Uterus (tissue), 4 donors: Measurements from ENCODE around the gene MUC5B. TPM values are rescaled to one million over a fixed set of nuclear protein-coding genes. Genes with fewer than 3 reads are reported as not detected.
A peak's percentile ranks its signal among the peaks of the same experiment; 100 is the strongest.

Source experiments
- DNase-seq, 2 donors: peaks; one replicate each; pipeline ENCODE4 v3.0.0-alpha.2; 2019 to 2020
- H3K27ac ChIP-seq, 2 donors: fragments of 200-600 bp; sonication (generic); 1 replicate in 1 of 2; 2 replicates in 1 of 2; pipeline ENCODE4 v1.5.1; 2016 to 2018
- H3K27me3 ChIP-seq, 2 donors: fragments of 200-600 bp; sonication (generic); one replicate each; pipeline ENCODE4 v1.5.1; 2018 to 2019; ENCODE audit warnings: control low read depth in 1 of 2
- H3K36me3 ChIP-seq, 2 donors: fragments of 200-600 bp; sonication (generic); one replicate each; pipeline ENCODE4 v1.5.1; 2019; ENCODE audit warnings: control low read depth in 1 of 2
- H3K4me1 ChIP-seq, 2 donors: fragments of 200-600 bp; sonication (generic); one replicate each; pipeline ENCODE4 v1.5.1; 2018 to 2019; ENCODE audit warnings: control low read depth in 1 of 2
- H3K4me3 ChIP-seq, 2 donors: fragments of 200-600 bp; sonication (generic); 1 replicate in 1 of 2; 2 replicates in 1 of 2; pipeline ENCODE4 v1.5.1; 2018 to 2019; ENCODE audit warnings: mild to moderate bottlenecking in 1 of 2
- H3K9me3 ChIP-seq, 2 donors: fragments of 200-600 bp; sonication (generic); one replicate each; pipeline ENCODE4 v1.5.1; 2019; ENCODE audit warnings: control low read depth in 1 of 2
- POLR2A ChIP-seq, 2 donors: fragments of 450-650 bp; IDR thresholded peaks; one replicate each; pipeline ENCODE4 v1.6.1; 2016; ENCODE audit warnings: antibody characterized with exemption in 2 of 2, mild to moderate bottlenecking in 1 of 2, moderate library complexity in 1 of 2
- intact Hi-C: fragments of 100-400 bp; cut with DNase I; formaldehyde crosslinking; loops from one replicate; pipeline ENCODE4 v1.15.1; 2023; ENCODE audit warnings: low total_unique reads
- total RNA-seq, 4 donors: library from RNA; depleted of rRNA in 3 of 4; stranded (reverse); fragments of >200 nt in 3 of 4; gene quantifications; one replicate each; pipeline versions ENCODE4 v1.1.0 to v1.2.4, GENCODE V29; 2014 to 2023
- TF ChIP-seq, protein P1 (sequence below), 4 experiments: fragments of 200-600 bp in 2 of 4; fragments of 450-650 bp in 2 of 4; sonication (generic) in 2 of 4; IDR thresholded peaks; one replicate each; pipeline ENCODE4 v1.5.1; 2016 to 2019; ENCODE audit warnings: antibody characterized with exemption in 4 of 4, mild to moderate bottlenecking in 2 of 4, moderate library complexity in 1 of 4
- donor health status: DM: yes; HTN: yes; CAD: no.

The MUC5B gene
- total RNA-seq, 4 donors from 2014 or later: under 0.01 to 3.8 (median 0.71) TPM

DNA sequence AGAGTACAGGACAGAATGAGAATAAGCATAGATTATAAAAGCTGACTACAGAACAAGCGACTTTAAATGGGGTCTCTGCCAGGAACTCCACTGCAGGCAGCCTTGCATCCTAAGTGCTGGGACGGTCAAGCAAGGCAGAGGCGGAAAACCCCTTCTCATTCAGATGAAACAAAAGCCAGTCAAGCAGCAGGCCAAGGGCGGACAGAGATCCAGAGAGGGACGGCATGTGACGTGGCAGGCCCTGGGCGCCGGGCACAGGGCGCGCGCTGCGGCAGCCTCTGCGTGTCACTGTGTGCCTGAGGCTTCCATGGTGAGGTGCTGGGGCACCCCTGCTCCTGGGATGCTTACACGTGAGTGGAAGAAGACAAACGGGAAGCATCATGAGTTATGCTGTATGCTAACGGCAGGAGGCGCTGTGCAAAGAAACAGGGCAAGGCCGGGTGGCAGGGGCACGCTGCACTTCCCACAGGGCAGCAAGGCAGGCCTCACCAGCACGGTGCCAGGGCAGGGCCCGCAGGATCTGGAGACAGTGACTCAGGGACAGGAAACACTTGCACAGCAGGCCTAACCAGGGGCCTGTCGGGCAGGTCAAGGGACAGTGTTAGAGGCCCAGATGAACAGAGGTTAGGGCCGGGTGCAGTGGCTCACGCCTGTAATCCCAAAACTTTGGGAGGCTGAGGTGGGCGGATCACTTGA lies 80.4 kb downstream of the MUC5B start:
- TF ChIP-seq POLR2A (IDR thresholded peaks at IDR 0.05): no peak
- TF ChIP-seq, protein P1, sequence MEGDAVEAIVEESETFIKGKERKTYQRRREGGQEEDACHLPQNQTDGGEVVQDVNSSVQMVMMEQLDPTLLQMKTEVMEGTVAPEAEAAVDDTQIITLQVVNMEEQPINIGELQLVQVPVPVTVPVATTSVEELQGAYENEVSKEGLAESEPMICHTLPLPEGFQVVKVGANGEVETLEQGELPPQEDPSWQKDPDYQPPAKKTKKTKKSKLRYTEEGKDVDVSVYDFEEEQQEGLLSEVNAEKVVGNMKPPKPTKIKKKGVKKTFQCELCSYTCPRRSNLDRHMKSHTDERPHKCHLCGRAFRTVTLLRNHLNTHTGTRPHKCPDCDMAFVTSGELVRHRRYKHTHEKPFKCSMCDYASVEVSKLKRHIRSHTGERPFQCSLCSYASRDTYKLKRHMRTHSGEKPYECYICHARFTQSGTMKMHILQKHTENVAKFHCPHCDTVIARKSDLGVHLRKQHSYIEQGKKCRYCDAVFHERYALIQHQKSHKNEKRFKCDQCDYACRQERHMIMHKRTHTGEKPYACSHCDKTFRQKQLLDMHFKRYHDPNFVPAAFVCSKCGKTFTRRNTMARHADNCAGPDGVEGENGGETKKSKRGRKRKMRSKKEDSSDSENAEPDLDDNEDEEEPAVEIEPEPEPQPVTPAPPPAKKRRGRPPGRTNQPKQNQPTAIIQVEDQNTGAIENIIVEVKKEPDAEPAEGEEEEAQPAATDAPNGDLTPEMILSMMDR (IDR thresholded peaks at IDR 0.05): no peak
- DNase-seq: peak in 1 of 2 donors; percentile 14
- Histone ChIP-seq H3K4me3 (no peak overlapping the region), H3K27ac (no peak overlapping the region), H3K4me1 (peaks cover 5 to 6% of the 10 kb centered on the region in 2 donors), H3K36me3 (no peaks in the 10 kb centered on the region), H3K9me3 (no peaks in the 10 kb centered on the region), H3K27me3 (no peaks in the 10 kb centered on the region)
- intact Hi-C loops: no loop called here

- H3K27me3 ChIP-seq: no peaks in the 10 kb centered on the region
- intact Hi-C loops: no loop called here
- H3K27ac ChIP-seq: no peak overlapping the region
- H3K36me3 ChIP-seq: no peaks in the 10 kb centered on the region
- peak in 1 of 2 donors; percentile 15 for DNase-seq
- H3K9me3 ChIP-seq: no peaks in the 10 kb centered on the region
- TF ChIP-seq POLR2A (IDR thresholded peaks at IDR 0.05): no peak
- TF ChIP-seq, protein P1 (IDR thresholded peaks at IDR 0.05): no peak
- H3K4me3 ChIP-seq: no peak overlapping the region
- H3K4me1 ChIP-seq: peaks cover 6% of the 10 kb centered on the region in 2 donors
Measured at GRCh38 chr11:1303973-1304372, 81.1 kb downstream of the MUC5B start.

DNA sequence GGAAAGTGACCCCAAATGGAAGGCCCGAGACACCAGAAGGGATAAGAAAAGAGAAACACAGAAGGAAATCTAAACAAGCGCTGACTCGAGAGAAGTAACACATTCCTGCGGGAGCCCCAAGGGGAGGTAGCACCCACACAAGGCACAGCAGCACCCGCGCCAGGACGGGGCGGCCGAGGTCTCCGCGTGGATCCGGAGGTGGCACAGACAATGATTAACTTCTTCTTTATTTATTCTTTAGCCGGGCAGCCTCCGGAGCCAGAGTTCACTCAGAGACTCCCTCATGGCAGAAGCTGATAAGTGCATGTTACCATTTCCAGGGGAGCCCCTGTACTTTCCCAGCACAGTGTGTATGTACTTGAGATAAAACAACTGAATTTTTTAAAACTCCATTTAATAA lies 81.5 kb downstream of the MUC5B start:
- DNase-seq: no peak
- H3K27ac ChIP-seq: no peak overlapping the region
- TF ChIP-seq, protein P1 (IDR thresholded peaks at IDR 0.05): no peak
- TF ChIP-seq POLR2A (IDR thresholded peaks at IDR 0.05): no peak
- no peaks in the 10 kb centered on the region for H3K9me3 ChIP-seq
- H3K4me1 ChIP-seq: peaks cover 4 to 6% of the 10 kb centered on the region in 2 donors
- H3K27me3 ChIP-seq: no peaks in the 10 kb centered on the region
- no peak overlapping the region for H3K4me3 ChIP-seq
- H3K36me3 ChIP-seq: no peaks in the 10 kb centered on the region
- intact Hi-C loops: no loop called here

DNA sequence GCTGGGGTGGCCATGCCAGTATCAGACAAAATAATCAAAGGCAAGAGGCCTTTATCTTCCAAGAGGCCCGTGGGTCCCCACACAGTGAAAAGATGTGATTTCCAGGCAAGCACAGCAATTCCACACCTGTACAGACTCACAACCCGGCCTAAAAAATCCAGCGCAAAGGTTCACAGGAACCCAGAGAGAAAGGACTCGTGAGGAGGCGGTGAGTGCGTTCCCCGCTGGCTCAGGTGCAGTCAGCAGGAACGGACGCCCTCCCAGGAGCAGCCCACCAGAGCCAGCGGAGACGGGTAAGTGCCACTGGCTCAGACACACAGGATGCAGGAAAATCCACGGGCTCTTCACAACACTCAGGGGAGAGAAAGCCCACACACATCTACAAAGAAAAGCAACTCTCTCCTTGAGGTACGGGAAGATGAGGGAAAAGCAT lies 82.2 kb downstream of the MUC5B start:
- intact Hi-C loops: no loop called here
- no peak overlapping the region for H3K27ac ChIP-seq
- H3K27me3 ChIP-seq: no peaks in the 10 kb centered on the region

DNA sequence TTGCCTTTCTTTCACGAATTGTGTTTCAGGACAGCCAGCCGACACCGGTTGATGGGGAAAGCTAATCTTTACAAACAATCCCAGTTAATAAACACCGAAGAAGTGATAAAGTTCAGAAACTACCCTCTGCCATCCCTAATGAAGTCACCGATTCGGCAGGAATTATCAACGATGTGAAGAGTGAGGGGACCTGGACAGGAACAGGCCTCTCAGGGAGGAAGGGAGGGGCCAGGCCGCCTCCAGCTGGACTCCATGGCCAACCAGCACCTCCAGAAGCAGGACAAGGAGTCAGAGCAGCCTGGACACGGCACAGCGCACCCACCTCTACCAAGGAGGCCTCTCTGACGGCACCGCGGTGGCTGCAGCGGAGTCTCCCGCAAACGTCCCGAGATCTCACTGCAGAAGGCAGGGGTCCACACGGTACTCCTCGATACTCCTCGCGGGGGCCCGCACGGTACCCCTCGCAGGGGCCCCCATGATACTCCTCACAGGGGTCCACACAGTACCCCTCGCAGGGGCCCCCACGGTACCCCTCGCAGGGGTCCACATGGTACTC lies 82.7 kb downstream of the MUC5B start:
- intact Hi-C loops: no loop called here
- TF ChIP-seq, protein P1 (IDR thresholded peaks at IDR 0.05): no peak
- no peak for TF ChIP-seq POLR2A (IDR thresholded peaks at IDR 0.05)
- DNase-seq: no peak
- H3K4me3 ChIP-seq: no peak overlapping the region
- H3K9me3 ChIP-seq: no peaks in the 10 kb centered on the region
- H3K36me3 ChIP-seq: no peaks in the 10 kb centered on the region
- H3K27ac ChIP-seq: no peak overlapping the region
- no peaks in the 10 kb centered on the region for H3K27me3 ChIP-seq
- peaks cover 0 to 6% of the 10 kb centered on the region in 2 donors for H3K4me1 ChIP-seq

More for the DNA sequence above, 82.2 kb downstream of the MUC5B start:
- no peak for DNase-seq
- TF ChIP-seq, protein P1 (IDR thresholded peaks at IDR 0.05): no peak
- TF ChIP-seq POLR2A (IDR thresholded peaks at IDR 0.05): no peak
- Histone ChIP-seq H3K9me3 (no peaks in the 10 kb centered on the region), H3K36me3 (no peaks in the 10 kb centered on the region), H3K4me3 (no peak overlapping the region), H3K4me1 (peaks cover 0 to 6% of the 10 kb centered on the region in 2 donors)
